Embryonic facial prominence (tissue), 1 donor: ENCODE measurements around the gene PLIN3.
A peak's percentile ranks its signal among the peaks of the same experiment; 100 is the strongest.
"Not testable (repeated sequence)": the region's sequence is repeated elsewhere in the genome, so short reads cannot be mapped to it uniquely, and the experiment has no call there.

ENCODE experiments used
- DNase-seq: peaks from one replicate; pipeline ENCODE4 v3.0.0-alpha.2; 2016; ENCODE audit errors: extremely low spot score

The PLIN3 gene

GRCh38 chr19:4811328-4812131 lies 55.9 kb downstream of the PLIN3 start:
- no peak for DNase-seq

DNA sequence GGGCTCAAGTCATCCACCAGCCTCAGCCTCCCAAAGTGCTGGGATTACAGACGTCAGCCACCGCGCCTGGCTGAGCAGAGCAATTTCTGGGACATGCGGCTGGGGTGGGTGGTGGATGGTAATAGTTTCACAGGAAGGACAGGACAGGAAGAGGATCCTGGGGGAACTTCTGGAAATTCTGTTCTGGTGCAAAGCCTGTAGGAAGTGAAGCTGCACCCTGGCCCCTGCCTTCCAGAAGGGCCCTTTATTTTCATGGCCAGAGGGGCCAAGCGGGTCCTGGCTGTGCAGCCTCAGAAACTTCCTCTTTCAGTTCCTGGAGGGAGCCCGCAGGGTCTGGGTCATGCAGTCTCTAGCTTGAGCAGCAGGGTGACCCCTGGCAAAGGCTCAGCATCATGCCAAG lies 60.3 kb downstream of the PLIN3 start:
- no peak for DNase-seq

DNA sequence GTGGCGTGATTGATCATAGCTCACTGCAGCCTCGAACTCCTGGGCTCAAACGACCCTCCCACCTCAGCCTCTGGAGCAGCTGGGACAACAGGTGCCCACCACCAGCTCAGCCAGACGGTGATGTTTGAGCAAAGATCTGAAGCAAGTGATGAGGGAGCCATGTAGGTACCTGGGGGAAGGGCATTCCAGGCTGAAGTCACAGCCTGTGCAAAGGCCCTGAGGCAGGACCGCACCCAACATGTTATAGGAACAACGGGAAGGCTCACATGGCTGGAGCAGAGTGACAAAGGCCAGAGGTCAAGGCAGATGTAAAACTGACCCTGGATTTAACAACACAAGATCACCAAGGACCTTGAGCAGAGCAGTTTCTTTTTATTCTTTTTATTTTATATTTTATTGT lies 61.1 kb downstream of the PLIN3 start:
- no peak for DNase-seq

DNA sequence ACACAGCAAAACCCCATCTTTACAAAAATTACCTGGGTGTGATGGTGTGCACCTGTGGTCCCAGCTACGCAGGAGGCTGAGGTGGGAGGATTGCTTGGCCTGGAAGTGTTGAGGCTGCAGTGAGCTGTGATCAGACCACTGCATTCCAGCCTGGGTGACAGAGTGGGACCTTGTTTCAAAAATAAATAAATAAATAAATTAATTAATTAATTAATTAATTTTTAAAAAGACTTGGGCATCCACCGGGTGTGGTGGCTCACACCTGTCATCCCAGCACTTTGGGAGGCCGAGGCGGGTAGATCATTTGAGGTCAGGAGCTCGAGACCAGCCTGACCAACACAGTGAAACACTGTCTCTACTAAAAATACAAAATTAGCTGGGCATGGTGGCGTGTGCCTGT lies 62.3 kb downstream of the PLIN3 start:
- not testable (repeated sequence) for DNase-seq

DNA sequence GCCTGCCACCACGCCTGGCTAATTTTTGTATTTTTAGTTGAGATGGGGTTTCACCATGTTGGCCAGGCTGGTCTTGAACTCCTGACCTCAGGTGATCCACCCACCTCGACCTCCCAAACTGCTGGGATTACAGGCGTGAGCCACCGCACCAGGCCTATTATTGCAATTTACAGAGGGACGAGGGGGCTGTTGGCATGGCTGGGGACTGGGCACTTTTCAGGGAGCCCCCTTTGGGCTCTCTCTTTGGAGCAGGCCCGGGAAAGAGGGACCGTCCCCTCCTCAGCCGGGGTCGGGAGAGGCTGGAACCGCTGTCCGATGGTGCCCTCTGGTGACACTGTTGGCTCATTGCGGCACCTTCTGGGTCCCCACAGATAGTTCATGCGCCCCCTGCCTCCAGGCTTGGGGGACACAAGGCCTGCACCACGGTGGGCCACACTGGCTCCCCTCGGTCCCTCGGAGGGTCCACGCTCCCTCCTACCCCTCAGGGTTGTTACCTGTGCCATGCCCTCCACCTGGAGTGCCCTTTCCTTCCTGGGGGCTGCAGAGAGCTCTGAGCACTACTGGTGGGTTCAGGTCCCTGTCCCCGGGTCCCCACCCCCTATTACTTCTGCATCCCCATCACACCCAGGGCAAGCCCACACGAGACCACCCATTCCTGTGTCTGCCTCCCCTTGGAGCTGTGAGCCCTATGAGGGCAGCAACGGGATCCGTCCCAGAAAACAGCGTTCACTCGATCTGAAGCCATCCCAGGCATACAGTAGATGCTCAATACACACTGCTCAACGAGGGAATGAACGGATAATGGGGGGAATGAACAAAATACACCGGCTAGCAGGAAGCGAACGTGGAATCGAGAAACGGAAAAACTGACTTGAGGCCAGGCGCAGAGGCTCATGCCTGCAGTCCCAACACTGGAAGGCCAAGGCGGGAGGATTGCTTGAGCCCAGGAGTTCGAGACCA lies 63.5 kb downstream of the PLIN3 start:
- DNase-seq = no peak

DNA sequence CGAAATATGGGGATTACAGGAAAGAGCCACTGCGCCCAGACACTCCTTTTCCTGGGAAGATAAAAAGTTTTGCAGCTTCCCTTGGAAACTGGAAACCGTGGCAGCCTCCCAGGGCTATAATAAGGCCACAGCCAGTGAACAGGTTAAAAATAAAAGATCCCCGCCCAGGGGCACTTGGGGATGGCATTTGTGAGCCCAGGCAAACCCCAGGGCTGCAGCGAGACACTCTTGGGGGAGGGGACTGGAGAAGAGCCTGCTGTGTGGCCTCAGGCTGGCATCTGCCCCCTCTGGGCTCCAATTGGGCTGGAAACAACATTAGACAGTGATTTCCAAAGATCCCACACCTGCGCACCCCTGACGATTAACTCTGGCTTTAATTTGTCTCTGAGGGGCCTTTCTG lies 64.8 kb downstream of the PLIN3 start:
- DNase-seq = no peak

GRCh38 chr19:4801085-4801619 lies 66.3 kb downstream of the PLIN3 start:
- no peak for DNase-seq

GRCh38 chr19:4800591-4801081 lies 66.8 kb downstream of the PLIN3 start:
- no peak for DNase-seq

DNA sequence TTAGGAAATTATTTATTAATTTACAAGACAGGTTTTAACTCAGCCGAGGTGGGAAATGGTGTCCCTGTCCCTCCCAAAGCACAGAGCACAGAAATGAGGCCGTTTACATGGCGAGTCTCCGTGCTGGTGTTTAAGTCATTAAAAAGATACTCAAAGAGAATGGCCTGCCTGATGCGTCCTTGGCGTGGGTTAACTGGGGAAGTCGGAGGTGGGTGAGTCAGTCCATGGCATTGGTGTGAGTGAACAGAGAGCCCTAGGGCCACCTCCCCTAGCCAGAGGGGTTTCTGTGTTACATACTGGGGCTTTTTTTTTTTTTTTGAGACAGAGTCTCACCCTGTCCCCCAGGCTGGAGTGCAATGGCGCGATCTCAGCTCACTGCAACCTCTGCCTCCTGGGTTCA lies 72.1 kb downstream of the PLIN3 start:
- no peak for DNase-seq

DNA sequence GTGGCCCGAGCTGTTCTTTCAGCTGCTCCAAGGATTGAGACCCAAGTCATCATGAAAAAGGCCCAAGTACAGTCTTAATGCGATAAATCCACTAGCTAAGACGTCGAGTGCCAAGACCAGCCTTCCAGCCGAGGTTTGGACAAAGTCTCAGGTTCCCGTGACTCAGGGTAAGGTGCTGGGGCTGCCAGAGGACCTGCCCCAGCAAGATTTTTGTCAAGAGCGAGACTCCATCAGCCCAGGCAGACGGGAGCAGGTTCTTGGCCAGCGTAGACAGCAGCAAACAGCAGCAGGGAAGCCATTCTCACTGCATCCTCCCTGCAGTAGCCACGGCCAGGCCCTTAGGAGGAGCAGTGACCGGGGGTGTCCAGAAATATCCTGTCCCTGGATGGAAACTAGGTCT lies 72.5 kb downstream of the PLIN3 start:
- DNase-seq = no peak

GRCh38 chr19:4793278-4793677 lies 74.2 kb downstream of the PLIN3 start:
- DNase-seq = not testable (repeated sequence)

GRCh38 chr19:4792866-4793195 lies 74.6 kb downstream of the PLIN3 start:
- not testable (repeated sequence) for DNase-seq

DNA sequence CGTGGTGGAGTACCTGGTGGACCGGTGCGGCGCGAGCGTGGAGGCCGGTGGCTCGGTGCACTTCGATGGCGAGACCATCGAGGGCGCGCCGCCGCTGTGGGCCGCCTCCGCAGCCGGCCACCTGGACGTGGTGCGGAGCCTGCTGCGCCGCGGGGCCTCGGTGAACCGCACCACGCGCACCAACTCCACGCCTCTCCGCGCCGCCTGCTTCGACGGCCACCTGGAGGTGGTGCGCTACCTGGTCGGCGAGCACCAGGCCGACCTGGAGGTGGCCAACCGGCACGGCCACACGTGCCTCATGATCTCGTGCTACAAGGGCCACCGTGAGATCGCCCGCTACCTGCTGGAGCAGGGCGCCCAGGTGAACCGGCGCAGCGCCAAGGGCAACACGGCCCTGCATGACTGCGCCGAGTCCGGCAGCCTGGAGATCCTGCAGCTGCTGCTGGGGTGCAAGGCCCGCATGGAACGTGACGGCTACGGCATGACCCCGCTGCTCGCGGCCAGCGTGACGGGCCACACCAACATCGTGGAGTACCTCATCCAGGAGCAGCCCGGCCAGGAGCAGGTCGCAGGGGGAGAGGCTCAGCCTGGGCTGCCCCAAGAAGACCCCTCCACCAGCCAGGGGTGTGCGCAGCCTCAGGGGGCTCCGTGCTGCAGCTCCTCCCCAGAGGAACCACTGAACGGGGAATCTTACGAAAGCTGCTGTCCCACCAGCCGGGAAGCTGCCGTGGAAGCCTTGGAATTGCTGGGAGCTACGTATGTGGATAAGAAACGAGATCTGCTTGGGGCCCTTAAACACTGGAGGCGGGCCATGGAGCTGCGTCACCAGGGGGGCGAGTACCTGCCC lies 75.2 kb downstream of the PLIN3 start:
- not testable (repeated sequence) for DNase-seq

- peak; percentile 100 for DNase-seq
Observed at GRCh38 chr19:4791183-4792018, 76.1 kb downstream of the PLIN3 start, which contains the start of gene FEM1A. TSS of gene FEM1A (plus strand) at chr19:4791734. CDS start at chr19:4791855, 121 bp downstream.
